ENCODE measurements around the gene MLH1. TPM values are rescaled to one million over a fixed set of nuclear protein-coding genes. Genes with fewer than 3 reads are reported as not detected.

The MLH1 gene
- 31.4 to 44.6 TPM (median 32.2 TPM) in 5 replicates for total RNA-seq (2022; extraction: Qiagen RNA extraction; ENCODE audit: low read depth)

DNA sequence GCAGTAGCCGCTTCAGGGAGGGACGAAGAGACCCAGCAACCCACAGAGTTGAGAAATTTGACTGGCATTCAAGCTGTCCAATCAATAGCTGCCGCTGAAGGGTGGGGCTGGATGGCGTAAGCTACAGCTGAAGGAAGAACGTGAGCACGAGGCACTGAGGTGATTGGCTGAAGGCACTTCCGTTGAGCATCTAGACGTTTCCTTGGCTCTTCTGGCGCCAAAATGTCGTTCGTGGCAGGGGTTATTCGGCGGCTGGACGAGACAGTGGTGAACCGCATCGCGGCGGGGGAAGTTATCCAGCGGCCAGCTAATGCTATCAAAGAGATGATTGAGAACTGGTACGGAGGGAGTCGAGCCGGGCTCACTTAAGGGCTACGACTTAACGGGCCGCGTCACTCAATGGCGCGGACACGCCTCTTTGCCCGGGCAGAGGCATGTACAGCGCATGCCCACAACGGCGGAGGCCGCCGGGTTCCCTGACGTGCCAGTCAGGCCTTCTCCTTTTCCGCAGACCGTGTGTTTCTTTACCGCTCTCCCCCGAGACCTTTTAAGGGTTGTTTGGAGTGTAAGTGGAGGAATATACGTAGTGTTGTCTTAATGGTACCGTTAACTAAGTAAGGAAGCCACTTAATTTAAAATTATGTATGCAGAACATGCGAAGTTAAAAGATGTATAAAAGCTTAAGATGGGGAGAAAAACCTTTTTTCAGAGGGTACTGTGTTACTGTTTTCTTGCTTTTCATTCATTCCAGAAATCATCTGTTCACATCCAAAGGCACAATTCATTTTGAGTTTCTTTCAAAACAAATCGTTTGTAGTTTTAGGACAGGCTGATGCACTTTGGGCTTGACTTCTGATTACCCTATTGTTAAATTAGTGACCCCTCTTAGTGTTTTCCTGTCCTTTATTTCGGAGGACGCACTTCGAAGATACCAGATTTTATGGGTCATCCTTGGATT is at the start of gene MLH1:
Gene MLH1, plus strand, starts transcription at position 193 of the 958 bp plus-strand sequence. Its CDS starts 30 bp downstream, at position 223.

DNA sequence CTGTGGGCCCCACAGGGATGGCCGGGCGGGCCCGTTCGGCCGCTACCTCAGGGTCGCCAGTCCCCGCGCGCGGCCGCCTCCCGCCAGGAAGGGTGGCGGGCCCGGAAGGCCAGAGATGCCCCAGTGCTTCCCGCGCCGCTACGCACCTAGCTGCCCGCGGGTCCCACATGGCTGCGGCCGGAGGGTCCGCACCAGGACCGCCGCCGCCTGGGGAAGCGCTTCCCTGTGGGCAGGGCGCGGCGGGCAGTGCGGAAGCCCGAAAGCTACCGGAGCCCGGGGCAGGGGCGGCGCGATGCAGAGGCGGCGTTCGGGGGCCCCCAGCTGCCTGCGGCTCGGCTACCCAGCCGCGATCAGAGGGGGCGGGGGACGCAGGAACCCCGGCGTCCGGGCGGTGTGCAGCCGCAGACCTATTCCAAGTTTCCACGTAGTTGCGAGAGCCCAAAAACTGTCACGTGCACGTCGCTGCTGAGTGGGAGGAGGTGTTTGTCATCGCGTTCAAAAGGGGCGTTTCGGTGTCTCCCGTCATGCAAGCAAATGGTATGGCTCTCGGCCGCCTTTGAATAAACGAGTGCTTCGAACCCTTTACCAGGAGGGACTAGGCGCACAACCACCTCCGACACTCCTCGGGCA is 48.6 kb upstream of the MLH1 start, which contains the start of gene TRANK1:
Gene TRANK1, minus strand, starts transcription at position 414 of the 630 bp plus-strand sequence. Its CDS starts 245 bp downstream, at position 169.

DNA sequence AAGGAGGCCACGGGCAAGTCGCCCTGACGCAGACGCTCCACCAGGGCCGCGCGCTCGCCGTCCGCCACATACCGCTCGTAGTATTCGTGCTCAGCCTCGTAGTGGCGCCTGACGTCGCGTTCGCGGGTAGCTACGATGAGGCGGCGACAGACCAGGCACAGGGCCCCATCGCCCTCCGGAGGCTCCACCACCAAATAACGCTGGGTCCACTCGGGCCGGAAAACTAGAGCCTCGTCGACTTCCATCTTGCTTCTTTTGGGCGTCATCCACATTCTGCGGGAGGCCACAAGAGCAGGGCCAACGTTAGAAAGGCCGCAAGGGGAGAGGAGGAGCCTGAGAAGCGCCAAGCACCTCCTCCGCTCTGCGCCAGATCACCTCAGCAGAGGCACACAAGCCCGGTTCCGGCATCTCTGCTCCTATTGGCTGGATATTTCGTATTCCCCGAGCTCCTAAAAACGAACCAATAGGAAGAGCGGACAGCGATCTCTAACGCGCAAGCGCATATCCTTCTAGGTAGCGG is 452 bp upstream of the MLH1 start, which contains the start of gene EPM2AIP1:
Gene EPM2AIP1, minus strand, starts transcription at position 326 of the 520 bp plus-strand sequence. Its CDS starts 54 bp downstream, at position 272.

Other genes with a start within 250 kb of the MLH1 start
- gene DCLK3, start 229.0 kb upstream of the MLH1 start, total RNA-seq (2022; extraction: Qiagen RNA extraction; ENCODE audit: low read depth) = not detected in 5 replicates
- 0.93 to 2.4 TPM (median 1.8 TPM) in 5 replicates for gene TRANK1, start 48.5 kb upstream of the MLH1 start, total RNA-seq (2022; extraction: Qiagen RNA extraction; ENCODE audit: low read depth)
- gene EPM2AIP1, start 387 bp upstream of the MLH1 start, total RNA-seq (2022; extraction: Qiagen RNA extraction; ENCODE audit: low read depth) = 3.9 to 7.1 TPM (median 6.7 TPM) in 5 replicates
- 50.0 to 68.8 TPM (median 56.9 TPM) in 5 replicates for gene LRRFIP2, start 181.1 kb downstream of the MLH1 start, total RNA-seq (2022; extraction: Qiagen RNA extraction; ENCODE audit: low read depth)
- 23.4 to 38.7 TPM (median 35.0 TPM) in 5 replicates for gene GOLGA4, start 249.8 kb downstream of the MLH1 start, total RNA-seq (2022; extraction: Qiagen RNA extraction; ENCODE audit: low read depth)

Data from A549 treated with RU486 at 1 μM for 4 hours (cell line).